OCI-M1 (cell line): ENCODE measurements around the gene OGT.
"Not testable (repeated sequence)": the region's sequence is repeated elsewhere in the genome, so short reads cannot be mapped to it uniquely, and the experiment has no call there.

ENCODE experiments used
- DNase-seq: peaks from one replicate; lab custom pipeline; 2025; lab: John Stamatoyannopoulos, UW

The OGT gene

DNA sequence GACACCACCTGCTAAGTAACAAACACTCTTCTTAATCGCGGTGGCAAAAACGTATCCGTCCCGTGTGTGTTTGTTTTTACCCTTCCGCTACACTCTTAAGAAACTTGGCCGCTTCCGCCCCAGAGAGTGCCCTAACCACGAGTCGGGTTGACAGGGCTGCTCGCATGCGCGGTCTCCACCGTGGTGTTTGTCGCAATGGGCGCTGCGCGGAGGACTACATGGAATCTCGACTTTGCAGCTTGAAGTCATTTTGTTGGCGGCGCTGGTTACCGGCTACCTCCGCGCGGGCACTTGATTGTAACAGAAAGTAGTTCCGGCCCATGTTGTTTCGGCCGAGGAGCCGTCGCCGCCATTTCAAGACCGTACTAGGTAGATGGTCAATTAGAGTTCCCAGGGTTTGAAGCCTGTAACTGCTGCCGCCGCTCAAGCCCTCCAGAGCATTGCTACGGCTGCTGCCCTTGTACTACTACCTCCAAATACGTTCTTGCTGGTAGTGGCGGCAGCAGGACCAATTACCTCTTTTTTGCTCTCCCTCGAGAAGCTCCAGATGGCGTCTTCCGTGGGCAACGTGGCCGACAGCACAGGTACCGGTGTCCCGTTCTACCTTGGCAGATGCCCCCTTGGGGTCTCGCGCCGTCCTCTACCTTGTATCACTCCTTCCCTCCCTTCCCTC lies at the start of gene OGT:
Gene OGT (plus strand): TSS at position 352 of the 673 bp plus-strand sequence. CDS start 196 bp downstream, at position 548.
- DNase-seq: peak; percentile 97

DNA sequence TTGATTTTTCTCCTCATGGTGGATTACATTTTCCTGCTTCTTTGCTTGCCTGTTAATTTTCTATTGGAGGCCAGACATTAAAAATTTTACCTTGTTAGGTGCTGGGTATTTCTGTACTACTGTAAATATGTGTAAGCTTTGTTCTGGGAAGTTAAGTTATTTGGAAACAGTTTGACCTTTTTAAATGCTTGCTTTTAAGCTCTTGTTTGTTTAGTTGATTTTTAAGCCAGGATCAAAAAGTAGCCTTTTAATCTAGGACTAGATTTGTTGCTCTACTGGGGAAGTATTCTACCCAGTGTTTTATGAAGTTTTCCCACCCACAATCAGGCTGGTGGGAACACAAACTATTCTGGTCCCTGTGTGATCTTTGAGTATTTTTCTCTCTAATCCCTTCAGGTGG lies 45.1 kb upstream of the OGT start:
- no peak for DNase-seq

DNA sequence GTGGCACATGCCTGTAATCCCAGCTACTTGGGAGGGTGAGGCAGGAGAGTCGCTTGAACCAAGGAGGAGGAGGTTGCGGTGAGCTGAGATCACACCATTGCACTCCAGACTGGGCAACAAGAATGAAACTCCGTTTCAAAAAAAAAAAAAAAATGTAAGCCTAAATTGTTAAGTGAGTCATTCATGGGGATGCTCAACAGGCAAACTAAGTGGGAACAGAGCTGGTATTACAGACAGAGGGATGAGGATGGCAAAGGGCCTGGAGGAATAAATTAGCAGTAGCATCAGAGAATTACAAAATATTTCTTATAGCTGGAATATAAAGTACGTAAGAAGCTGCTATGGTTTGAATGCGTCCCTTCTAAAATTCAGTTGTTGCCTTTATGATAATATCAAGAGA lies 43.4 kb upstream of the OGT start:
- no peak for DNase-seq

DNA sequence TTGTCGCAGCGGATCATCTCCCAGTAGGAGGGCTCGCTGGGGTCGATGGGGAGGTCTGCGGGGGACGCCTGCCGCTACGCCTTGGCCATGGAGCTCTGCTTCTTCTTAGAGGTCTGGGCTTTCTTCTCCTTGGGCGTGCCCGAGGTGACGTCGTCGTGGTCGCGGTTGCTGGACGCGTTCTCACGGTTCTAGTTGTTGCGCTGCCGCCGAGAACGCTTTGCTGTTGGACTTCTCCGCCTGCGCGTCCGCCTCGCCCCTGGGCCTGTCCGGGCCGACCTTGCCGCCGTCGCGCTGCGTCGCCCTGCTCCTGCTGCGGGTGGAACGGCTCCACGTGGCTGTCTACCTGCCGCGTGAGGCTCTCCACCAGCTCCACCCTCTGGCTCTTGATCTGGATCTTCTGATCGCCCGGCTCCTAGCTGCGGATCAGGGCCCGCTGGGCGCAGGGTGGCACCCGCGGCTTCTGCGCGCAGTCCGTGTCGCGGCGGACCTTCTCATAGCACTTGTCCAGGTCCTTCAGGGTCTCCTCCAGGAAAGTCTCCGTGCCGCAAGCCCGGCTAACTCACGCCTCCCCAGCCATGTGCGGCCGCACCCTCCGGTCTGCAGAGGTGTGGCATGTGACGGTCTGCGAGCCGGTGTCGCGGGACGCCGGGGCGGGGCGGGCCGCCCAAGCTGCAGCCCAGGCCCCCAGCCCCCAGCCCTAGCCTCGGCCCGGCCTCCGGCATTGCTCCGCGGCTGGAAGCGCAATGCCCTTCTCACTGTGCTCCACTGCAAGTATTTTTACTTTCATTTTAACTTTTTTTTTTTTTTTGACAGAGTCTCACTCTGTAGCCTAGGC lies 40.5 kb upstream of the OGT start:
- peak; percentile 25 for DNase-seq

DNA sequence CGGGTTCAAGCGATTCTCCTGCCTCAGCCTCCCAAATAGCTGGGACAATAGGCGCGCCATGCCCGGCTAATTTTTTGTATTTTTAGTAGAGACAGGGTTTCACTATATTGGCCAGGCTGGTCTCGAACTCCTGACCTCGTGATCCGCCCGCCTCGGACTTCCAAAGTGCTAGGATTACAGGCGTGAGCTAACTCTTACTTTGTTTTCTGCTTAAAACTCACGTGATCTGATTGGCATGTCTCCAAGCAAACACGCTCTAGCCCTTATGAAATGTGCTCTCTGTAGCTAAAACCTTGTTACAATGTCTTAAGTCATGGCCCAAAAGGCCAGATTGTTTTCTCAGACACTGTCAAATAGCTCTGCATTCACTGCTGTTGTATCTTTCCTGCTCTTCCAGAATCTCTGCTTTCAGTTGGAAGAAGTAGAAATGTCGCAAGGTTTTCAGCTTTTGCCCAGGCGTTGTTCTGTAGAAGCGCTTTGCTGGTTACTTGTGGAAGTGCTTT lies 39.7 kb upstream of the OGT start:
- DNase-seq: no peak

- not testable (repeated sequence) for DNase-seq
Measured at GRCh38 chrX:71495979-71496378, 36.9 kb upstream of the OGT start.

- no peak for DNase-seq
Measured at GRCh38 chrX:71496476-71496875, 36.4 kb upstream of the OGT start.

- not testable (repeated sequence) for DNase-seq
Measured at GRCh38 chrX:71502080-71502479, 30.8 kb upstream of the OGT start.

- no peak for DNase-seq
Measured at GRCh38 chrX:71504346-71504745, 28.6 kb upstream of the OGT start.

DNA sequence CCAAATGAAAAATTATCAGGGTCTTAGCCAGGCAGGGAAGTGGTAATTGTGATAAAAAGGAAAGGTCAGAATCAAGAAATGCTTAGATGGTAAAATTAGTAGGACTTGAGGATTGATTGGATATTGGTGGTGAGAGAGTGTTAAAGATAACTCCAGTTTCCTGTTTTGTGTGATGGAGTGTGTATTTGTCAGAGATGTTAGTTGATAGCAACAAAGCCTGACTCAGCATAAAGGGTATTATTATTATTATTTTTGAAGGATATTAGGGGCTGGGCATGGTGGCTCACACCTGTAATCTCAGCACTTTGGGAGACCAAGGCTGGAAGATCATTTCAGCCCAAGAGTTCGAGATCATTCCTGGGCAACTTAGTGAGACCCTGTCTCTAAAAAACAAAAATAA lies 23.6 kb upstream of the OGT start:
- DNase-seq: no peak

DNA sequence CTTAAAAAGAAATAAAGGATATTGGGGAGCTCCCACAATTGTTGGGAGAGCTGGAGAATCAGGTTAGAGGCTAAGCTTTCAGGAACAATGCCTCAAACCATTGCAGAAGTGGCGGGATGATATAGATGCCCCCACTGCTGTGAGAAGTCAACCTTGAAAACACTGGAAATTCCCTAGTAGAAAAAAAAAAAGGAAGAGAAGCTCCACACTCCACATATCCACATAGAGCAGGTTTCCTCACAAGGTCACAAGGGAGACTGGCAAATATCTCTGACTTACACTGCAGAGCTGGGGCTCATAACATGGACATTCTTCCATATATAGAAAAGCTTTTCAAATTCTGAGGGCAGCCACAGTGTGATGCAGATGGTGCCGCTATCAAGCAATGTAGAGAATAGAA lies 22.7 kb upstream of the OGT start:
- no peak for DNase-seq

DNA sequence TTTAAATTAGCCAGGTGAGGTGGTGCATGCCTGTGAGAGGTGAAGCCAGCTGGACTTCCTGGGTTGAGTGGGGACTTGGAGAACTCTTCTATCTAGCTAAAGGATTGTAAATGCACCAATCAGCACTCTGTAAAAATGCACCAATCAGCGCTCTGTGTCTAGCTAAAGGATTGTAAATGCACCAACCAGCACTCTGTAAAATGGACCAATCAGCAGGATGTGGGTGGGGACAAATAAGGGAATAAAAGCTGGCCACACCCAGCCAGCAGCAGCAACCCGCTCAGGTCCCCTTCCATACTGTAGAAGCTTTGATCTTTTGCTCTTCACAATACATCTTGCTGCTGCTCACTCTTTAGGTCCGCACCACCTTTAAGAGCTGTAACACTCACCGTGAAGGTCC lies 19.2 kb upstream of the OGT start:
- not testable (repeated sequence) for DNase-seq

DNA sequence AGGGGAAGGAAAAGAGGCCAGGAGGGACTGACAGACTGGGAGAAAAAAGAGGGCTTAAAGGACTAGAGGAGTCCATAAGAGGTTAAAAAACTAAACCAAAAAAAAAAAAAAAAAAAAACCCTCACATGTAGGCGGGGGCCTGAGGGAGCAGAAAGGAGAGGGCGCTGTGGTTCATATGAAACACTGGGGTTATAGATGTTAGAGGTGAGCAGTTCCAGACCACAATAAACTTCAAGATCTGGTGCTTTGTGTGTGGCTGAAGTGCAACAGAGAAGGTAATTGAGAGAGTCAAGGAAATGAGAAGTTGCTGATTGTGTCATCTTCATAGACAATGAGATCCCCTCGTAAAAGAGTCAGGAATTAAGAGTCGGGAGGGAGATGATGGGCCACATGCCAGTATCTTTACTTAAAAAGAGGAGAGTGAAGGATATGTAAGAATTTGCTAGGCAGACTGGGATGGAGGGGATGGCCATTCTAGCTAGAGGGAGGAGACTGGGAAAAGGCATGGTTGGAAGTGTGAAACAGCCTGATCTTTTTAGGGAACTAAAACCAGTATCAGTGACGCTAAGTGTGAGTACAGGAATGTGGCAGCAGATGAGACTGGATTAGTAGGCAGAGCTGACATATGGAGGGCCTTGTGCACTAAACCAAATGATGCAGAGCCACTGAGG lies 18.4 kb upstream of the OGT start:
- DNase-seq: peak; percentile 2

GRCh38 chrX:71515038-71515396 lies 17.9 kb upstream of the OGT start:
- no peak for DNase-seq

DNA sequence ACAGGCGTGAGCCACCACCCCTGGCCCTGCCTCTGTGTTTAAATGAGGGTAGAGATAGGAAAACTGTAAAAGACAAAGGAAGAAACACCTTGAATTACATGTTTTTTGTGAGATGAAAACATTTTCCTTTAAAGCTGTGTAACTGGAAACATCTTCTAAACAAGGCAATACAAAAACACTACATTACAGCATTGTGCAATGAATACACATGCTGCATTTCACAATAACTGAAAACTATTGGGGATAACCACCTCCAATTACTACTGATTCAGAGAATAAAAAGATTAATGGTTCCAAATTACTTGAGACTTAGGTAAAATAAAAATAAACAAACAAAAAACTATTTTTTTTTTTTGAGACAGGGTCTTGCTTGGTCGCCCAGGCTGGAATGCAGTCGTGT lies 7.6 kb upstream of the OGT start:
- no peak for DNase-seq

- peak; percentile 71 for DNase-seq
Measured at GRCh38 chrX:71532078-71532752, 689 bp upstream of the OGT start.

DNA sequence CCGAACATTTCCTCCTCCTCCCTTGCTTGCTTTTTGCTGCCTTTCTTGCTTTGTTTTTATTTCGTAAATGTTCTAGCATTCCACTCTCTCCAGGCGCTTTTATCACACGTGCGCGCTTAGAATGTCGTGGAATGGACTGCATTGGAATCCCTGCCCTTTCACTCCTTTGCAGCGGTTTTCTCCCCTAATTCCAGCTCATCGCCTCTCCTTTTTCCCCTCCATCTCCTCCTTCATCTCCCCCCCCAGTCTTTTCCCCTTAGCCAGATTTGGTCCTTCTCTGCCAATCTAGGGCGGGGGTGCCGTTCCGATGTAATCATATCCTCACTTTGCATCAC lies 579 bp downstream of the OGT start:
- no peak for DNase-seq

GRCh38 chrX:71533851-71534561 lies 1.1 kb downstream of the OGT start:
- peak; percentile 76 for DNase-seq

GRCh38 chrX:71534773-71535544 lies 2.1 kb downstream of the OGT start:
- peak; percentile 35 for DNase-seq

DNA sequence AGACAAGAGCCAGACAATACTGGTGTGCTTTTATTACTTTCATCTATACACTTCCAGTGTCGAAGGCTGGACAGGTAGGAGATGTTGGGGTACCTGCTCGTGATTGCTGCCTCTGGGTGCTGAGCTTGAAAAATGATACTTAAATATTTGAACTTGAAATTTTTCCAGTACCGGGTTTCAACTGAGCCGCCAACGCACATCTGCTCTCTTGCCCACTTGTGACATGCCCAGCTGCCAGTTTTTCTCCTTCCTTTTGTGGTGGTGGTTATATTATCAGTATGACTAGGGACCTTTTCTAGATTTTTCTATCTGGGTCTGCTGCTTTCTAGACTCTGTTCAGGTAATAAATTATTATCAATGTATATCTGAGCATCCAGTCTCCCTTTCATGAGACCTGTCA lies 3.4 kb downstream of the OGT start:
- no peak for DNase-seq

GRCh38 chrX:71537743-71538142 lies 4.8 kb downstream of the OGT start:
- no peak for DNase-seq
